ENCODE results near the gene MUC6. TPM values are rescaled to one million over a fixed set of nuclear protein-coding genes. Genes with fewer than 3 reads are reported as not detected.

MUC6 gene
- total and polyA plus RNA-seq, 2 of the 8 experiments (the other 6 are each of a cell fraction or from before 2014, with no cell fraction given): not detected

DNA sequence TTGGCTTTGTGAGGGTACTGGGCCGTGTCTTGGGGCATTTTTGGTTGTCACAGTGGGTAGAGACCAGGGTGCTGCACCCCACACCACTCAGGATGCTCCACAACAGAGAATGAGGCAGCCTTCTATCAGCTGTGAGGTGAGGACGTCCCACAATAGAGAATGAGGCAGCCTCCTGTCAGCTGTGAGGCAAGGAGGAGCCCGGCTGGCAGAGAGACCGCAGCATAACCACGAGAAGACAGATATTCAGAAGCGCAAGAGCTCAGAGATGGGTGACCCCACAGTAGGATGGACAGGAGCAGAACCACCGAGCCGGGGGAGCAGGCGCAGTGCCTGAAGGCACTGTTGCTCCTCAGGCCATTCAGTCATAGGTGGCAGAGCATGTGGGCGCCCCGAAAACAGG lies 63.3 kb downstream of the MUC6 start:
- WGBS, 2 experiments (ENCODE audit: extremely low coverage in 1 of 2, insufficient coverage in 1 of 2, insufficient read length in 1 of 2, insufficient replicate concordance in 2 of 2, low coverage in 1 of 2, low lambda C conversion rate in 2 of 2, missing lambda C conversion rate in 1 of 2): 89% methylated on average over 11 of the region's 11 CpGs; no CpG with 5 or more reads in 1 of the 2 experiments
- H3K27ac ChIP-seq (ENCODE audit: low read depth, low read length): no peak overlapping the region
- peaks cover 0 to 14% of the 10 kb centered on the region in 2 experiments for H4K20me1 ChIP-seq (replicated peaks in 1 of 2; ENCODE audit: control insufficient read depth in 1 of 2, insufficient read depth in 2 of 2, low read length in 2 of 2)
- H4K5ac ChIP-seq (ENCODE audit: insufficient read length, low read depth, low read length): no peak overlapping the region
- POLR2A ChIA-PET (ENCODE audit: partially characterized antibody): no interaction called here
- H2BK120ac ChIP-seq (replicated peaks; ENCODE audit: low read depth, low read length): no peak overlapping the region
- H3K9me3 ChIP-seq (ENCODE audit: insufficient read depth in 2 of 2, low read depth in 1 of 2, low read length in 1 of 2): no peaks in the 10 kb centered on the region
- TF ChIP-seq TCF12 (IDR thresholded peaks at IDR 0.05; ENCODE audit: low read depth, low read length) (no peak), TEAD4 (IDR thresholded peaks at IDR 0.05; ENCODE audit: low read depth, low read length) (no peak), TAF7 (optimal IDR thresholded peaks at IDR 0.05; ENCODE audit: borderline replicate concordance, low read depth, low read length) (no peak)
- TF ChIP-seq, protein P1, sequence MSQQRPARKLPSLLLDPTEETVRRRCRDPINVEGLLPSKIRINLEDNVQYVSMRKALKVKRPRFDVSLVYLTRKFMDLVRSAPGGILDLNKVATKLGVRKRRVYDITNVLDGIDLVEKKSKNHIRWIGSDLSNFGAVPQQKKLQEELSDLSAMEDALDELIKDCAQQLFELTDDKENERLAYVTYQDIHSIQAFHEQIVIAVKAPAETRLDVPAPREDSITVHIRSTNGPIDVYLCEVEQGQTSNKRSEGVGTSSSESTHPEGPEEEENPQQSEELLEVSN (IDR thresholded peaks at IDR 0.05): no peak
- peaks cover 0 to 6% (median 0%) of the 10 kb centered on the region in 4 experiments; a peak in 2 of 7 replicates for H3K4me1 ChIP-seq (replicated peaks in 1 of 4; ENCODE audit: control insufficient read depth in 3 of 4, insufficient read depth in 4 of 4, low read length in 3 of 4)
- DNase-seq (ENCODE audit: low read depth in 1 of 2, low spot score in 2 of 2): no peak
- H3K23me2 ChIP-seq (ENCODE audit: low read depth, low read length): no peaks in the 10 kb centered on the region
- peaks cover 7 to 22% (median 20%) of the 10 kb centered on the region in 4 experiments; a peak in 5 of 8 replicates for H3K36me3 ChIP-seq (ENCODE audit: control insufficient read depth in 2 of 4, insufficient read depth in 4 of 4, low read length in 3 of 4)
- no peak overlapping the region for H2BK5ac ChIP-seq (ENCODE audit: low read depth, low read length)
- FAIRE-seq: no peak
- H4K91ac ChIP-seq (replicated peaks; ENCODE audit: insufficient read length, low read length): no peak overlapping the region
- no peak overlapping the region for H3K56ac ChIP-seq (replicated peaks; ENCODE audit: insufficient read length, low read depth, low read length)
- H2AK5ac ChIP-seq (ENCODE audit: low read depth, low read length): no peak overlapping the region
- H3K14ac ChIP-seq (ENCODE audit: insufficient read length): no peak overlapping the region
- no peak overlapping the region for H2BK20ac ChIP-seq (ENCODE audit: low read length)
- H3K4me2 ChIP-seq (ENCODE audit: insufficient read depth in 1 of 2, low read depth in 2 of 2, low read length in 2 of 2): no peak overlapping the region
- H3K23ac ChIP-seq (ENCODE audit: insufficient read length): no peak overlapping the region
- H2AFZ ChIP-seq (ENCODE audit: low read length): no peak overlapping the region
- no peak overlapping the region for H3K9ac ChIP-seq (replicated peaks in 1 of 4; ENCODE audit: extremely low read depth in 1 of 4, low read depth in 3 of 4, low read length in 3 of 4)
- peaks cover 0 to 6% of the 10 kb centered on the region in 2 experiments; a peak in 1 of 4 replicates for H3K79me2 ChIP-seq (ENCODE audit: control insufficient read depth in 1 of 2, insufficient read depth in 2 of 2, low read length in 2 of 2)
- H3K18ac ChIP-seq (ENCODE audit: extremely low read depth, low read length): no peak overlapping the region
- peaks cover 15% of the 10 kb centered on the region for H3K79me1 ChIP-seq (ENCODE audit: low read depth, low read length)
- H2BK15ac ChIP-seq (ENCODE audit: low read length): no peak overlapping the region
- no peak overlapping the region for H3K4ac ChIP-seq (replicated peaks; ENCODE audit: insufficient read length, low read depth, low read length)
- H3K4me3 ChIP-seq (ENCODE audit: extremely low read depth in 1 of 4, insufficient read depth in 2 of 4, low read depth in 3 of 4, low read length in 4 of 4): no peak overlapping the region
- CTCF ChIA-PET (ENCODE audit: partially characterized antibody): interaction anchor here (0.9 to 3.0 kb wide), 2 partner anchors 14 to 29 kb away, joined by 6 to 9 read pairs; no protein-coding TSS in a partner anchor
- H2BK12ac ChIP-seq (ENCODE audit: low read depth, low read length): no peak overlapping the region
- no peaks in the 10 kb centered on the region for H3K27me3 ChIP-seq (replicated peaks in 1 of 4; ENCODE audit: control insufficient read depth in 3 of 4, extremely low read depth in 1 of 4, insufficient read depth in 3 of 4, low read length in 3 of 4)
- H4K8ac ChIP-seq (ENCODE audit: extremely low read depth, insufficient read depth, low read length): no peak overlapping the region

All from H1 (cell line).